CD8-positive, alpha-beta memory T cell (primary cell): ENCODE results near the gene C1orf116. TPM values are rescaled to one million over a fixed set of nuclear protein-coding genes. Genes with fewer than 3 reads are reported as not detected.

Experiments
- CTCF ChIA-PET: fragments of 350-600 bp; sonication (Branson Sonifier 250); formaldehyde crosslinking; loops from one replicate; lab custom pipeline; 2021; ENCODE audit warnings: antibody characterized with exemption; lab: Charles Lee
- POLR2A ChIA-PET: fragments of 350-600 bp; sonication (Branson Sonifier 250); formaldehyde crosslinking; loops from one replicate; lab custom pipeline; 2021; ENCODE audit warnings: antibody characterized with exemption; lab: Charles Lee
- DNase-seq, 5 donors: peaks; one replicate each; pipeline versions ENCODE4 v3.0.0 to v3.0.0-alpha.2; 2020 to 2022; ENCODE audit warnings: mixed read lengths in 1 of 5
- H3K27ac ChIP-seq: one replicate; pipeline ENCODE4 v1.7.0; 2013; ENCODE audit warnings: low read depth, mild to moderate bottlenecking, low read length, moderate library complexity
- H3K27me3 ChIP-seq: 2 replicates; pipeline ENCODE4 v1.7.0; 2013; ENCODE audit warnings: low read length, mild to moderate bottlenecking; ENCODE audit not compliant: insufficient read depth, poor library complexity, severe bottlenecking
- H3K36me3 ChIP-seq: 2 replicates; pipeline ENCODE4 v1.7.0; 2013; ENCODE audit warnings: mild to moderate bottlenecking, low read length, moderate library complexity; ENCODE audit not compliant: insufficient read depth
- H3K4me1 ChIP-seq: 2 replicates; pipeline ENCODE4 v1.7.0; 2013; ENCODE audit warnings: mild to moderate bottlenecking, low read length, moderate library complexity; ENCODE audit not compliant: insufficient read depth
- H3K4me3 ChIP-seq: 2 replicates; pipeline ENCODE4 v1.7.0; 2013; ENCODE audit warnings: mild to moderate bottlenecking, low read length
- H3K9me3 ChIP-seq: 2 replicates; pipeline ENCODE4 v1.7.0; 2013; ENCODE audit warnings: mild to moderate bottlenecking, low read length
- H3K27ac Mint-ChIP-seq, 8 donors: one replicate each; pipeline ENCODE4 v1.8.0; 2020 to 2021; ENCODE audit warnings: mixed read lengths in 8 of 8, mild to moderate bottlenecking in 6 of 8, inconsistent platforms in 3 of 8, moderate library complexity in 3 of 8
- H3K27me3 Mint-ChIP-seq, 2 donors: one replicate each; pipeline ENCODE4 v1.8.0; 2020 to 2021; ENCODE audit warnings: mixed read lengths in 2 of 2, mild to moderate bottlenecking in 1 of 2, moderate library complexity in 1 of 2
- H3K36me3 Mint-ChIP-seq, 3 donors: one replicate each; pipeline ENCODE4 v1.8.0; 2020 to 2021; ENCODE audit warnings: mixed read lengths in 3 of 3, inconsistent platforms in 1 of 3, mild to moderate bottlenecking in 1 of 3
- H3K4me1 Mint-ChIP-seq, 3 donors: one replicate each; pipeline ENCODE4 v1.8.0; 2020 to 2021; ENCODE audit warnings: mixed read lengths in 3 of 3, inconsistent platforms in 1 of 3, mild to moderate bottlenecking in 1 of 3
- H3K4me3 Mint-ChIP-seq, 7 donors: one replicate each; pipeline ENCODE4 v1.8.0; 2020 to 2021; ENCODE audit warnings: mixed read lengths in 7 of 7, mild to moderate bottlenecking in 6 of 7, moderate library complexity in 4 of 7, inconsistent platforms in 2 of 7
- H3K9me3 Mint-ChIP-seq, 5 donors: one replicate each; pipeline ENCODE4 v1.8.0; 2020 to 2022; ENCODE audit warnings: mixed read lengths in 5 of 5, mild to moderate bottlenecking in 3 of 5, moderate library complexity in 2 of 5, inconsistent platforms in 1 of 5
- polyA plus RNA-seq: library from polyadenylated mRNA; unstranded; fragments of 300-500 nt; fragmentation: Illumina TruSeq; gene quantifications from one replicate; pipeline ENCODE4 v1.2.3, GENCODE V29; 2021
- total RNA-seq, 2 experiments: library from RNA; stranded (reverse); gene quantifications; one replicate each; pipeline ENCODE4 v1.2.3, GENCODE V29; 2021

Gene C1orf116
- total and polyA plus RNA-seq, 3 experiments from 2014 or later: not detected

- Mint-ChIP-seq H3K27ac (peak overlapping the region; percentile 81 to 98 (median 96)), H3K36me3 (peaks cover 0 to 51% (median 4%) of the 10 kb centered on the region in 3 donors), H3K9me3 (no peaks in the 10 kb centered on the region), H3K27me3 (peaks cover 0 to 1% of the 10 kb centered on the region in 2 donors), H3K4me3 (peak overlapping the region; percentile 97 to 100 (median 98)), H3K4me1 (peaks cover 51 to 78% (median 68%) of the 10 kb centered on the region in 3 donors)
- peak; percentile 84 to 93 (median 86) for DNase-seq
- H3K27me3 ChIP-seq: no peaks in the 10 kb centered on the region
- no peaks in the 10 kb centered on the region for H3K9me3 ChIP-seq
- peaks cover 39% of the 10 kb centered on the region for H3K4me1 ChIP-seq
- ChIA-PET POLR2A (no interaction called here), CTCF (interaction anchor here (0.9 to 2.6 kb wide), 11 partner anchors 7 to 448 kb away, joined by 3 to 21 read pairs (median 3); no protein-coding TSS in a partner anchor)
- H3K36me3 ChIP-seq: peaks cover 16% of the 10 kb centered on the region
- peak overlapping the region; percentile 91 for H3K4me3 ChIP-seq
- peak overlapping the region; percentile 91 for H3K27ac ChIP-seq
Observed at GRCh38 chr1:207050480-207051190, 18.1 kb upstream of the C1orf116 start.

- Histone ChIP-seq H3K4me1 (peaks cover 39% of the 10 kb centered on the region), H3K27me3 (no peaks in the 10 kb centered on the region)
- DNase-seq: peak; percentile 25 to 68 (median 48)
Observed at GRCh38 chr1:207049974-207050391, 17.4 kb upstream of the C1orf116 start.

GRCh38 chr1:207049514-207049913, 17.0 kb upstream of the C1orf116 start:
- H3K9me3 ChIP-seq: no peaks in the 10 kb centered on the region
- H3K4me1 ChIP-seq: peaks cover 39% of the 10 kb centered on the region
- H3K36me3 ChIP-seq: peaks cover 16% of the 10 kb centered on the region
- peaks cover 57 to 88% (median 80%) of the 10 kb centered on the region in 3 donors for H3K4me1 Mint-ChIP-seq
- H3K4me3 Mint-ChIP-seq: peak overlapping the region; percentile 34 to 100 (median 98)
- peaks cover 0 to 58% (median 6%) of the 10 kb centered on the region in 3 donors for H3K36me3 Mint-ChIP-seq
- no peaks in the 10 kb centered on the region for H3K9me3 Mint-ChIP-seq
- H3K27me3 ChIP-seq: no peaks in the 10 kb centered on the region
- H3K27me3 Mint-ChIP-seq: peaks cover 0 to 1% of the 10 kb centered on the region in 2 donors
- DNase-seq: no peak
- POLR2A ChIA-PET: interaction anchor here (0.7 kb wide), 1 partner anchor 220 kb away, joined by 3 read pairs; no protein-coding TSS in a partner anchor
- peak overlapping the region; percentile 91 for H3K27ac ChIP-seq
- H3K4me3 ChIP-seq: peak overlapping the region; percentile 91
- peak overlapping the region; percentile 2 to 98 (median 86) for H3K27ac Mint-ChIP-seq
- CTCF ChIA-PET: interaction anchor here (0.9 to 2.6 kb wide), 10 partner anchors 8 to 449 kb away, joined by 3 to 21 read pairs (median 4); partner anchors contain the start of gene C1orf116

More at GRCh38 chr1:207049974-207050391, 17.4 kb upstream of the C1orf116 start:
- H3K27me3 Mint-ChIP-seq: peaks cover 0 to 1% of the 10 kb centered on the region in 2 donors
- ChIA-PET CTCF (interaction anchor here (0.9 to 2.6 kb wide), 12 partner anchors 8 to 449 kb away, joined by 3 to 21 read pairs (median 4); partner anchors contain the start of gene C1orf116), POLR2A (interaction anchor here (0.7 kb wide), 1 partner anchor 221 kb away, joined by 3 read pairs; no protein-coding TSS in a partner anchor)
- H3K27ac Mint-ChIP-seq: peak overlapping the region; percentile 66 to 98 (median 96)
- H3K36me3 ChIP-seq: peaks cover 16% of the 10 kb centered on the region
- peak overlapping the region; percentile 97 to 100 (median 98) for H3K4me3 Mint-ChIP-seq
- H3K9me3 Mint-ChIP-seq: no peaks in the 10 kb centered on the region
- peak overlapping the region; percentile 91 for H3K4me3 ChIP-seq
- peak overlapping the region; percentile 91 for H3K27ac ChIP-seq
- H3K4me1 Mint-ChIP-seq: peaks cover 55 to 85% (median 75%) of the 10 kb centered on the region in 3 donors
- peaks cover 0 to 54% (median 6%) of the 10 kb centered on the region in 3 donors for H3K36me3 Mint-ChIP-seq
- no peaks in the 10 kb centered on the region for H3K9me3 ChIP-seq

- H3K4me1 Mint-ChIP-seq: peaks cover 57 to 89% (median 84%) of the 10 kb centered on the region in 3 donors
- peak overlapping the region; percentile 91 for H3K27ac ChIP-seq
- CTCF ChIA-PET: interaction anchor here (1.1 to 2.6 kb wide), 3 partner anchors 16 to 34 kb away, joined by 3 to 9 read pairs (median 5); partner anchors contain the start of gene C1orf116
- H3K4me3 Mint-ChIP-seq: peak overlapping the region in 4 of 7 donors; percentile 0 to 100 (median 98)
- peaks cover 0 to 61% (median 6%) of the 10 kb centered on the region in 3 donors for H3K36me3 Mint-ChIP-seq
- H3K9me3 ChIP-seq: no peaks in the 10 kb centered on the region
- peaks cover 39% of the 10 kb centered on the region for H3K4me1 ChIP-seq
- no peak overlapping the region for H3K4me3 ChIP-seq
- H3K27ac Mint-ChIP-seq: peak overlapping the region in 4 of 8 donors; percentile 2 to 98 (median 56)
- H3K27me3 ChIP-seq: no peaks in the 10 kb centered on the region
- no peak for DNase-seq
- H3K36me3 ChIP-seq: peaks cover 16% of the 10 kb centered on the region
- peaks cover 0 to 1% of the 10 kb centered on the region in 2 donors for H3K27me3 Mint-ChIP-seq
- H3K9me3 Mint-ChIP-seq: no peaks in the 10 kb centered on the region
- POLR2A ChIA-PET: no interaction called here
Observed at GRCh38 chr1:207049054-207049453, 16.5 kb upstream of the C1orf116 start.

- Histone ChIP-seq H3K4me1 (peaks cover 36% of the 10 kb centered on the region), H3K27me3 (no peaks in the 10 kb centered on the region), H3K4me3 (no peak overlapping the region), H3K27ac (peak overlapping the region; percentile 35), H3K36me3 (peaks cover 16% of the 10 kb centered on the region), H3K9me3 (no peaks in the 10 kb centered on the region)
- Mint-ChIP-seq H3K9me3 (no peaks in the 10 kb centered on the region), H3K36me3 (peaks cover 0 to 63% (median 8%) of the 10 kb centered on the region in 3 donors), H3K4me3 (no peak overlapping the region), H3K27me3 (peaks cover 0 to 1% of the 10 kb centered on the region in 2 donors), H3K4me1 (peaks cover 55 to 92% (median 84%) of the 10 kb centered on the region in 3 donors), H3K27ac (no peak overlapping the region)
- no peak for DNase-seq
- CTCF ChIA-PET: interaction anchor here (1.1 to 2.2 kb wide), 3 partner anchors 11 to 28 kb away, joined by 3 to 4 read pairs (median 3); no protein-coding TSS in a partner anchor
- POLR2A ChIA-PET: no interaction called here
Observed at GRCh38 chr1:207048041-207048440, 15.5 kb upstream of the C1orf116 start.

- peak overlapping the region in 2 of 7 donors; percentile 5 to 34 for H3K4me3 Mint-ChIP-seq
- CTCF ChIA-PET: interaction anchor here (1.1 to 2.2 kb wide), 3 partner anchors 11 to 28 kb away, joined by 3 to 4 read pairs (median 3); no protein-coding TSS in a partner anchor
- H3K27me3 Mint-ChIP-seq: peaks cover 0 to 1% of the 10 kb centered on the region in 2 donors
- H3K27ac Mint-ChIP-seq: peak overlapping the region in 1 of 8 donors; percentile 17
- peaks cover 34% of the 10 kb centered on the region for H3K4me1 ChIP-seq
- no peak for DNase-seq
- no peaks in the 10 kb centered on the region for H3K9me3 ChIP-seq
- H3K27ac ChIP-seq: peak overlapping the region; percentile 35
- H3K36me3 ChIP-seq: peaks cover 16% of the 10 kb centered on the region
- peaks cover 50 to 92% (median 84%) of the 10 kb centered on the region in 3 donors for H3K4me1 Mint-ChIP-seq
- peaks cover 0 to 64% (median 13%) of the 10 kb centered on the region in 3 donors for H3K36me3 Mint-ChIP-seq
- POLR2A ChIA-PET: no interaction called here
- H3K4me3 ChIP-seq: no peak overlapping the region
- no peaks in the 10 kb centered on the region for H3K27me3 ChIP-seq
- no peaks in the 10 kb centered on the region for H3K9me3 Mint-ChIP-seq
Observed at GRCh38 chr1:207047505-207047904, 14.9 kb upstream of the C1orf116 start.

GRCh38 chr1:207045453-207045852, 12.9 kb upstream of the C1orf116 start:
- Histone ChIP-seq H3K4me3 (no peak overlapping the region), H3K27ac (no peak overlapping the region), H3K9me3 (no peaks in the 10 kb centered on the region), H3K36me3 (peaks cover 16% of the 10 kb centered on the region), H3K27me3 (no peaks in the 10 kb centered on the region), H3K4me1 (peaks cover 18% of the 10 kb centered on the region)
- Mint-ChIP-seq H3K4me3 (no peak overlapping the region), H3K4me1 (peaks cover 38 to 77% (median 69%) of the 10 kb centered on the region in 3 donors), H3K27ac (peak overlapping the region in 2 of 8 donors; percentile 2 to 38), H3K27me3 (peaks cover 0 to under 1% of the 10 kb centered on the region in 2 donors), H3K9me3 (no peaks in the 10 kb centered on the region), H3K36me3 (peaks cover 0 to 65% (median 18%) of the 10 kb centered on the region in 3 donors)
- CTCF ChIA-PET: no interaction called here
- POLR2A ChIA-PET: no interaction called here
- DNase-seq: no peak
